ENCODE data around the gene ZBTB48. TPM values are rescaled to one million over a fixed set of nuclear protein-coding genes. Genes with fewer than 3 reads are reported as not detected.

ZBTB48 gene
- total RNA-seq, 1 experiment from 2014 or later = 12.8 TPM

DNA sequence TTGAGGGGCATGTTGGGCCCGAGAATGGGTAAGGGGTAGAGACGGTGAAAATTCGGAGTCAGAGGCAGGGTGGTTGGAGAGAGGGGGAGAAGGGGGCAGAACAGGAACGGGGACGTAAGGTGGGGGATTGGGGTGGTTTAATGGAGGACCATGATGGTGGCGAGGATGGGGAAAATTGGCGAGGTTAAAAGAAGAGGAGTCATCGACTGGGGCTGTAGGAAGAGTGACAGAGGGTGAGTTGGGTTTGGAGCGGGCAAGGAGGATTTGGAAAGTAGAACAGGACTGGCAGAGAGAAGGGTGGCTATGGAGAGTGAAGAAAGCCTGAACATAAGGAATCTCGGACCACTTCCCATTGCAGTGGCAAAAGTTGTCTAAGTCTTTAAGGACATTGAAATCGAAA lies 10.8 kb upstream of the ZBTB48 start:
- in situ Hi-C loops (cut with HindIII; ENCODE audit: low pct_unique_long_range_greater_than_20kb, low sequenced_read_pairs) = no loop called here
- DNase-seq (ENCODE audit: low read depth, low spot score) = no peak

- DNase-seq (ENCODE audit: low read depth, low spot score) = no peak
- in situ Hi-C loops (cut with HindIII; ENCODE audit: low pct_unique_long_range_greater_than_20kb, low sequenced_read_pairs) = no loop called here
These were observed 9.7 kb upstream of the ZBTB48 start for GRCh38 chr1:6570100-6570499.

- in situ Hi-C loops (cut with HindIII; ENCODE audit: low pct_unique_long_range_greater_than_20kb, low sequenced_read_pairs) = no loop called here
- DNase-seq (ENCODE audit: low read depth, low spot score) = no peak
These were observed 8.8 kb upstream of the ZBTB48 start for GRCh38 chr1:6570987-6571386.

DNA sequence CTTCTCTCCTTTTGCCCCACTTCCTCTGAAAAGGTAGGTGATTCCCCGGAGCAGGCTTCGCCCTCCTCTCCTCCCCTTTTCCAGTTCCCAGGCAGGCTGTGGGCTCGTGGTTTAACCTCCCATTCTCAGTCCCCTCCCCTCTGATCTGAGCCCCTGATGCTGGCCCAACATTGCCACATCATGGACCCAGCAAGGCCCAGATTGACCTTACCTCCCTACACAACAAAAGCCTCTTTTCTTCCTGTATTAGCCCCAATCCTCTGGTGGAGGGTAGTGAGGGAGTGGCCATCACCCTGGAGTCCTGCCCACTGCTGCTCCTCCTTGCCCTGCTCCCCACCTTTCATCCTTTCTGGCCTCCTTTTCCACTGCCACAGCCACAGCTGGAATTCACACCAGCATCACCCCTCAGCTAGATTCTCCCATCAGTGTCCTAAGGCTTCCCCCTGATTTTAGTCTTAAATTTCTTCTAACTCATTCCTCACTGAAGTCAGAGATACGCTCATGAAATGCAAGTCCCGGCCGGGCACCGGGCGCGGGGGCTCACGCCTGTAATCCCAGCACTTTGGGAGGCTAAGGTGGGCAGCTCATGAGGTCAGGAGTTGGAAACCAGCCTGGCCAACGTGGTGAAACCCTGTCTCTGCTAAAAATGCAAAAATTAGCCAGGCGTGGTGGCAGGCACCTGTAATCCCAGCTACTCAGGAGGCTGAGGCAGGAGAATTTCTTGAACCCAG lies 7.0 kb upstream of the ZBTB48 start:
- in situ Hi-C loops (cut with HindIII; ENCODE audit: low pct_unique_long_range_greater_than_20kb, low sequenced_read_pairs) = no loop called here
- DNase-seq (ENCODE audit: low read depth, low spot score) = no peak

DNA sequence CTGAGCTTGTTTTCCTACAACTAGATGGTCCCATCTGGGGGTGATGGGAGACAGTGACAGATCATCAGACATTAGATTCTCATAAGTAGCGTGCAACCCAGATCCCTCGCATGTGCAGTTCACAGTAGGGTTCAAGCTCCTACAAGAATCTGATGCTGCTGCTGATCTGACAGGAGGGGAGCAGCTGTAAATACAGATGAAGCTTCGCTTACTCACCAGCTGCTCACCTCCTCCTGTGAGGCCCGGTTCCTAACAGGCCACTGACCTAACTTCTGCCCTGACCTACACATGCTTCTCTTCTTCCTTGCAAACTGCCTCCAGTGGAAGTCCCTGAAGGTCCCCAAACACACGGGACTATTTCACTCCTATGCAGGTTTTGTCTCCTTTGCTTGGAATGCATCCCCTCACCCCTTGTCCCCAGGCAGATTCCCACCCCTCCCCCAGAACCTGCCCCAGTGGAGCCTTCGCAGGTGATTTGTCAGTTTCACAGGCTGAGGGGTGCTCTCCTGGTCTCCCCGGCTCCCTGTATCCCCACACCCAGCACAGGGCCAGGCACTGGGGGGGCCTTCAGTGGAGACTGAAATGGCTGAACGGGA lies 5.7 kb upstream of the ZBTB48 start:
- in situ Hi-C loops (cut with HindIII; ENCODE audit: low pct_unique_long_range_greater_than_20kb, low sequenced_read_pairs) = no loop called here
- DNase-seq (ENCODE audit: low read depth, low spot score) = no peak

DNA sequence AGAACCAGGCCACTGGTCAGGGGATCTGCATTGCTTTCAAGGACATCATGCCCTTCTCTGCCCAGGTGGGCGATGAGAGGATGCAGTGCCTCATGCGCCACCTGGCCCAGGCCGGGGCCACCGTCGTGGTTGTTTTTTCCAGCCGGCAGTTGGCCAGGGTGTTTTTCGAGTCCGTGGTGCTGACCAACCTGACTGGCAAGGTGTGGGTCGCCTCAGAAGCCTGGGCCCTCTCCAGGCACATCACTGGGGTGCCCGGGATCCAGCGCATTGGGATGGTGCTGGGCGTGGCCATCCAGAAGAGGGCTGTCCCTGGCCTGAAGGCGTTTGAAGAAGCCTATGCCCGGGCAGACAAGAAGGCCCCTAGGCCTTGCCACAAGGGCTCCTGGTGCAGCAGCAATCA lies 5.0 kb upstream of the ZBTB48 start:
- in situ Hi-C loops (cut with HindIII; ENCODE audit: low pct_unique_long_range_greater_than_20kb, low sequenced_read_pairs) = no loop called here
- no peak for DNase-seq (ENCODE audit: low read depth, low spot score)

- in situ Hi-C loops (cut with HindIII; ENCODE audit: low pct_unique_long_range_greater_than_20kb, low sequenced_read_pairs) = no loop called here
- DNase-seq (ENCODE audit: low read depth, low spot score) = no peak
These were observed 1.8 kb upstream of the ZBTB48 start for GRCh38 chr1:6577831-6578525.

- in situ Hi-C loops (cut with HindIII; ENCODE audit: low pct_unique_long_range_greater_than_20kb, low sequenced_read_pairs) = no loop called here
- no peak for DNase-seq (ENCODE audit: low read depth, low spot score)
These were observed 995 bp upstream of the ZBTB48 start for GRCh38 chr1:6578624-6579373.

- no peak for DNase-seq (ENCODE audit: low read depth, low spot score)
- in situ Hi-C loops (cut with HindIII; ENCODE audit: low pct_unique_long_range_greater_than_20kb, low sequenced_read_pairs) = no loop called here
These were observed 362 bp downstream of the ZBTB48 start for GRCh38 chr1:6580119-6580592.

- in situ Hi-C loops (cut with HindIII; ENCODE audit: low pct_unique_long_range_greater_than_20kb, low sequenced_read_pairs) = no loop called here
- DNase-seq (ENCODE audit: low read depth, low spot score) = no peak
These were observed 1.0 kb downstream of the ZBTB48 start for GRCh38 chr1:6580593-6581409.

DNA sequence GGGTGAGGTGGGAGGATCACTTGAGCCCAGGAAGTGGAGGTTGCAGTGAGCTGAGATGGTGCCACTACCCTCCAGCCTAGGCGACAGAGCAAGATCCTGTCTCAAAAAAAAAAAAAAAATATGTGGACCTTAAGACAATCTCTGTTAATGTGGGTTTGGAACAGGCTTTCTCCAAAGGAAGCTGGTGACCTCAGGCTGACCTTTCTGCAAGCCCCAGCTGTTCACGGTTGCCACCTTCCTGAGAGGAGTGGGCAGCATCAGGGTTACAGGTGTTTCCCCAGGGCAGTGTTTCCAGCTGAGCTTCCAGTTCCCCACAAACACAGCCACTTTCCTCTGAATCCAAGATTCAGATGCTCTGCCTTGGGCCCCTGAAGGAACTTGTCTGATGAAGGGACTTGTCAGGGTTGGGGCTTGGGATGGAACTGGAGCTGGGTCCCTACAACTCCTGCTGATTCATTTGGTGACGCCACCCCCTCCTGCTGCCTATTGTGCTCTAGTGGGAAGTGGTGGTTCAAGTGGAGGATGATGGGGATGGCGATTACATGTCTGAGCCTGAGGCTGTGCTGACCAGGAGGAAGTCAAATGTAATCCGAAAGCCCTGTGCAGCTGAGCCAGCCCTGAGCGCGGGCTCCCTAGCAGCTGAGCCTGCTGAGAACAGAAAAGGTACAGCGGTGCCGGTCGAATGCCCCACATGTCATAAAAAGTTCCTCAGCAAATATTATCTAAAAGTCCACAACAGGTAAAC lies 1.9 kb downstream of the ZBTB48 start:
- DNase-seq (ENCODE audit: low read depth, low spot score) = no peak
- in situ Hi-C loops (cut with HindIII; ENCODE audit: low pct_unique_long_range_greater_than_20kb, low sequenced_read_pairs) = no loop called here

GRCh38 chr1:6582370-6582769 lies 2.6 kb downstream of the ZBTB48 start:
- in situ Hi-C loops (cut with HindIII; ENCODE audit: low pct_unique_long_range_greater_than_20kb, low sequenced_read_pairs) = no loop called here
- DNase-seq (ENCODE audit: low read depth, low spot score) = no peak

GRCh38 chr1:6584126-6585080 lies 4.6 kb downstream of the ZBTB48 start:
- DNase-seq (ENCODE audit: low read depth, low spot score) = no peak
- in situ Hi-C loops (cut with HindIII; ENCODE audit: low pct_unique_long_range_greater_than_20kb, low sequenced_read_pairs) = no loop called here

GRCh38 chr1:6585081-6585722 lies 5.4 kb downstream of the ZBTB48 start:
- DNase-seq (ENCODE audit: low read depth, low spot score) = no peak
- in situ Hi-C loops (cut with HindIII; ENCODE audit: low pct_unique_long_range_greater_than_20kb, low sequenced_read_pairs) = no loop called here

DNA sequence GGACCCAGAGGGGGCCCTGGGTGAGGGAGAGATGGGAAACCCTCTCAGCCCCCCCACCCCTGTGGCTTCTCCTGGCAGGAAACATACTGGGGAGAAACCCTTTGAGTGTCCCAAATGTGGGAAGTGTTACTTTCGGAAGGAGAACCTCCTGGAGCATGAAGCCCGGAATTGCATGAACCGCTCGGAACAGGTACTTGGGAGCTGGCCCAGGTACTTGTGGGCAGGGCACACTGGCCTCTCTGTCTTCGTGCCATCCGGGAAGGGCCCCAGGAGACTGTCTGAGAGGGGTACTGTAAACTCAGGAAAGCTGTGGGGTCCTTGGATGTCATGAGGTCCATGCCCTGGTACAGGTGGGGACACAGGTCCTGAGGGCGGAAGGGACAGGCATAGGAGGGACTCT lies 6.0 kb downstream of the ZBTB48 start:
- in situ Hi-C loops (cut with HindIII; ENCODE audit: low pct_unique_long_range_greater_than_20kb, low sequenced_read_pairs) = no loop called here
- DNase-seq (ENCODE audit: low read depth, low spot score) = no peak

Measured in SK-MEL-5 (cell line).